DMS114 treated with DMSO at 0.1 percent for 48 hours (cell line): ENCODE data around the gene SNAP25.

ENCODE experiments used
- DNase-seq: peaks from one replicate; lab custom pipeline; 2025; ENCODE audit not compliant: unreplicated experiment; lab: John Stamatoyannopoulos, UW

SNAP25 gene

GRCh38 chr20:10261702-10262101, 43.1 kb downstream of the SNAP25 start:
- no peak for DNase-seq

GRCh38 chr20:10263385-10264165, 44.9 kb downstream of the SNAP25 start:
- DNase-seq, result no peak

GRCh38 chr20:10264166-10264558, 45.5 kb downstream of the SNAP25 start:
- DNase-seq, result no peak

- no peak for DNase-seq
Observed at GRCh38 chr20:10268636-10269035, 50.0 kb downstream of the SNAP25 start.

- no peak for DNase-seq
Observed at GRCh38 chr20:10270630-10271029, 52.0 kb downstream of the SNAP25 start.

GRCh38 chr20:10271494-10272219, 53.0 kb downstream of the SNAP25 start:
- no peak for DNase-seq

- DNase-seq, result no peak
Observed at GRCh38 chr20:10276878-10277580, 58.4 kb downstream of the SNAP25 start.

GRCh38 chr20:10277616-10278015, 59.0 kb downstream of the SNAP25 start:
- no peak for DNase-seq

GRCh38 chr20:10278412-10278811, 59.8 kb downstream of the SNAP25 start:
- no peak for DNase-seq

- no peak for DNase-seq
Observed at GRCh38 chr20:10280018-10280908, 61.6 kb downstream of the SNAP25 start.

- DNase-seq, result no peak
Observed at GRCh38 chr20:10281911-10282310, 63.3 kb downstream of the SNAP25 start.

GRCh38 chr20:10282979-10283456, 64.4 kb downstream of the SNAP25 start:
- DNase-seq, result no peak

- DNase-seq, result no peak
Observed at GRCh38 chr20:10286356-10286755, 67.7 kb downstream of the SNAP25 start.

- no peak for DNase-seq
Observed at GRCh38 chr20:10288421-10288820, 69.8 kb downstream of the SNAP25 start.

- DNase-seq, result no peak
Observed at GRCh38 chr20:10288954-10289646, 70.5 kb downstream of the SNAP25 start.

- no peak for DNase-seq
Observed at GRCh38 chr20:10291568-10292248, 73.1 kb downstream of the SNAP25 start.

GRCh38 chr20:10297223-10297622, 78.6 kb downstream of the SNAP25 start:
- DNase-seq, result no peak

GRCh38 chr20:10297684-10298240, 79.1 kb downstream of the SNAP25 start:
- DNase-seq, result no peak
